ENCODE results near the gene ZNF580.

ZNF580 gene

GRCh38 chr19:55648585-55649267 lies 7.9 kb downstream of the ZNF580 start:
- DNase-seq, result peak; percentile 58

GRCh38 chr19:55649268-55650125 lies 8.7 kb downstream of the ZNF580 start:
- DNase-seq, result no peak

- DNase-seq, result no peak
These were observed 9.3 kb downstream of the ZNF580 start for GRCh38 chr19:55650126-55650557.

- DNase-seq, result no peak
These were observed 9.9 kb downstream of the ZNF580 start for GRCh38 chr19:55650602-55651230.

DNA sequence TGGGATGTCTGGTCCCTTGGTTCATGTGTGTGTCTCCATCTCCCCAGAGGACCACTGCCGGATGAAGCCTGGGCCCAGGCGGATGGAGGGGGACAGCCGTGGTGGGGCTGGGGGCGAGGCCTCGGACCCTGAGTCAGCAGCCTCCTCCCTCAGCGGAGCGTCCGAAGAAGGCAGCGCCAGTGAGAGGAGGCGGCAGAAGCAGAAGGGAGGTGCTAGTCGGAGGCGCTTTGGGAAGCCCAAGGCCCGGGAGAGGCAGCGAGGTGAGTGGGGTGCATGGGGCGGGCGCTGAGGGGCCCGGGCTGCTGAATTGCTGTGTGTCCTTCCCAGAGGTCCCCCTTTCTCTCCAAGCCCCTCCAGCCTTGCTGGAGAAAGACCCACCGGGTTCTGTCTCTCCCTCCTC lies 10.4 kb downstream of the ZNF580 start:
- no peak for DNase-seq

DNA sequence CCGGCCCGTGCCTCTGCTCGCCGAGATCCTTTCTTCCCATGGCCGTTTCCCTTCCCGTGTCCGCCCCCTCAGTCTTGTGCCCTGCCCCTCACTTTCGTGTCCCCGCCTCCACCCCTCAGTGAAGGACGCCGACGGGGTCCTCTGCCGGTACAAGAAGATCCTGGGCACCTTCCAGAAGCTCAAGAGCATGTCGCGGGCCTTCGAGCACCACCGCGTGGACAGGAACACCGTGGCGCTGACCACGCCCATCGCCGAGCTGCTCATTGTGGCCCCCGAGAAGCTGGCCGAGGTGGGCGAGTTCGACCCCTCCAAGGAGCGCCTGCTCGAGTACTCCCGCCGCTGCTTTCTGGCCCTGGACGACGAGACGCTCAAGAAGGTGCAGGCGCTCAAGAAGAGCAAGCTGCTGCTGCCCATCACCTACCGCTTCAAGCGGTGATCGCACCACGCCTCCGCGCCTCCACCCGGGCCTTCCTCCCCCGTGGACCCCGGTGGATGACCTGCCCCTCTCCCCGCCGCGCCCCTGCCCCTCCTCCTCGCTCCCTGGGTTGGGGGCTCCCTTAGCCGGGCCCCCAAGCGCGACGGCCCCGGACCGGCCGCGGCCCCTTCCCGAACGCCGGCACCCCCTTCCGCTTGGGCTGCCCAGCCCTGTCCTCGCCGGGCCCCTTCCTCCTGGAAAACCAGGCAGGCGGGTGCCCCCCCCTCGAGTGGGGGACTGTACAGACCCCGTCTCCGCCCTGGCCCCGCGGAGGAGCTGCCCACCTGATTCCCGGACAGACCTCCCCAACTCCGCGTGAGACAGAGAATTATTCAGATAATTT lies 11.7 kb downstream of the ZNF580 start:
- no peak for DNase-seq

DNA sequence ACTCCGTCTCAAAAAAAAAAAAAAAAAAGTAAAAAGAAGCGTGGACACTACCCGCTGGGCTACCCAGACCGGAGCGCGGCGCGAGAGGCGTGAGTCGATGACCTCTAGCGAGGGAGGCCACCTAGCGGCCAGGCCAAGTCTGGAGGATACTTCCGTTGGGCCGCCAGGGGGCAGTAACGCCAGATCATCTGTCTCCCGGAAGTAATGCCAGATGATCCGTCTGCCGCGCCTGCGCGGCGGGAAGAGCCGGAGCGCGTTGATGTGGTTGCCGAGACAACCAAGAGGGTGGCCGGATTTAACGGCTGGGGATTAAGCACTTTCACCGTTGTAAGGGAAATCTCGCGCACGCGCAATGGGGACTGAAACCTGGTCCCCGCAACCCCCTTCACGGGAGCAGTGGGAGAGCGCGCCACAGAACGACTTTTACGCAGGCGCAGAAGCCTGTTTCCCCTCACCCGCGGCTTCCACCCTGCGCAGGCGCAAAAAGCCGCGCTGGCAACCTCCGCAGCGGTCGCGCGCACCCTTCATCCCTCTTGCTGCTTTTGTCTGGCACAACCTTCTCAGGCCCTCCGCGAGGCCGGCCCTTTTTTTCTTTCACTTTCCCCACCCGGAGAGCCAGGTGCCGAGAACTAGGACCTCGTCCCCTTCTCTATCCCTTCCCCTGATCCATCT lies 13.0 kb downstream of the ZNF580 start:
- DNase-seq, result peak; percentile 100

GRCh38 chr19:55654323-55654867 lies 13.6 kb downstream of the ZNF580 start:
- peak; percentile 100 for DNase-seq

DNA sequence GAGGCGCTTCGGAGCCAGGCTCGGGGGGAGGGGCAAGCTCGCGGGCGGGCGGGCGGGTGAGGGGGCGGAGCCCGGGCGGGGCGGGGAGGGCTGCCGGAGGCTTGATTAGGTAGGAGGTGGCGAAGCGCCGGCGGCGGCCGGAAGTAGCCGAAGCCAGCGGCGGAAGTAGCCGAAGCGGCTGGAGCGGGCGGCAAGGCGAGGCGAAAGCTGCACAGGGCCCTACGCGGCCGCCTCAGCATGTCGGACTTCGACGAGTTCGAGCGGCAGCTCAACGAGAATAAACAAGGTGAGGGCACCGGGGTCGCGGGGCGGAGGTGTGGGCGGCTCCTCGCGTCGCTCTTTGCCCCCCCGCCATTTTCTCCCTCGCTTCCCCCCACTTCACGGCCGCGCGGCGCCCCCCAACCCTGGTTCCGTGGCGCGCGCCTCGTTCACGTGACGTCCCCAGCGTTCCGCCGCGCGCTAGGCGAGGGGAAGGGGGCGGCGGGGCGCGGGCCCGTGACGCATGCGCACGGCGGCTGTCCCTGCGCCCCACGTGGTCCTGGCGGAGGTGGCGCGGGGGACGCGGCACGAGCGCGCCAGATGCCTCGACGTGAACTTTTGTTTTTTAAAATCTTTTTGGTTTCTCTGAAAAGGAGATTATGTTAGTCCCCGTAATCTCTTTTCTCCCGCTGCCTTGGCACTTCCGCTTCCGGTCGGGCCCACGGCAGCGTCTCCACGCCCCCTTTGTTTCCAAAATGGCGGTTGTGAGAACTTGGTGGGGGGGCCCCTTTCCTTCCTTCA lies 14.3 kb downstream of the ZNF580 start, which contains the start of gene U2AF2:
Gene U2AF2, plus strand, starts transcription at position 168 of the 780 bp plus-strand sequence. Its CDS starts 70 bp downstream, at position 238.
- DNase-seq, result peak; percentile 98

- no peak for DNase-seq
These were observed 14.8 kb downstream of the ZNF580 start for GRCh38 chr19:55655648-55656040.

- DNase-seq, result no peak
These were observed 15.8 kb downstream of the ZNF580 start for GRCh38 chr19:55656552-55656951.

DNA sequence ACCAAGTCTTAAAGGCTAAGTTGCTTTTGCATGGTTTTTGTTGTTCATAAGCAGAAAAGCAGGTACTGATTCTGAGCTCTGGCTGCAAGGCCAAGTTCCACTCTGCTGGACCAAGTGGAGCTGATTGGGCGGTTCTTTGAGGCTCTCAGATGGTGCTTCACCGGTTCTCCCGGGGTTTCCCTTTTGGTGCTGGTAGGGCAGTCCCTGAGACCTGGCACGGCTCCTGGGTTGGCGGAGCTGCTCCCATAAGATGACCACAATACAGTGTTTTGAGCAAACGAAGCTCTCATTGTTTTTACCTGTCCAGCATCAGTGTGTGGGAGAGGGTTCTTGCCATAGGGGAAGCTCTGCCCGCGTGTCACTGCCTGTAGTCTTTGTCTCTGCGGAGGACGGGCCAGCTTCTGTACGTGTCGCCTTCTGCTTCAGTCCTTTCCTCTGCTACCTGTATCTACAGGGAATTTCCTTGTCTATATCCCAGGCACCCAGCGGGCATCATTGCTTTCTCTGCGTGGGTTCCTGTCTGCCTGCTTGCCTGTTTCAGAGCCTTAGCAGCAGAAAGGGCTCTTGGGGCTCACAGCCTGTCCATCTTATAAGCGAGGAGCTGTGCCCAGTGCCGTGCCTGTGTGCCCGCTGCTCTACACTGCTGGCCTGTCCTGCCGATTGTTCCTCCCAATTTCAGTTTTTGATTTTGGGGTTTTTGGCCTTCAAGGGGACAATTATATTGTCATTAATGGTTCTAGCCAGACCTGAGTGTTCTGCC lies 16.4 kb downstream of the ZNF580 start:
- no peak for DNase-seq

- DNase-seq, result no peak
These were observed 18.2 kb downstream of the ZNF580 start for GRCh38 chr19:55658846-55659459.

DNA sequence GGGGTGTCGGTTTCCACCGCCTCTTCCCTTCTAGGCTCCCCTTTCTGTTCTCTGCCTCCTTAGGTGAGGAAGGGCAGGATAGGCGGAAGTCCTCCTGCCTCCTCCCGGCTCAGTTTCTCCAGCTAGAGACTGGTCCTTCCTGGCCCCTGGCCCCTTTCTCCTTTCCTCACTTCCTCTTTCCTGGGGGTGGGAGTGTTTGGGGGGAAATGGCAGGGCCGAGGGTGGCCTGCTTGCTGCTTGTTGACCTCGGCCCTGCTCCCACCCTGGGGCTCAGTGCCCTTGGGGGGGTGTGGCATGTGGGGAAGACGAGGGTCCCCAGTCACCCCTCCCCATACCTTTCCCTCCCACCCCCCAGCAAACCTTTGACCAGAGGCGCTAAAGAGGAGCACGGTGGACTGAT lies 19.0 kb downstream of the ZNF580 start:
- DNase-seq, result no peak

DNA sequence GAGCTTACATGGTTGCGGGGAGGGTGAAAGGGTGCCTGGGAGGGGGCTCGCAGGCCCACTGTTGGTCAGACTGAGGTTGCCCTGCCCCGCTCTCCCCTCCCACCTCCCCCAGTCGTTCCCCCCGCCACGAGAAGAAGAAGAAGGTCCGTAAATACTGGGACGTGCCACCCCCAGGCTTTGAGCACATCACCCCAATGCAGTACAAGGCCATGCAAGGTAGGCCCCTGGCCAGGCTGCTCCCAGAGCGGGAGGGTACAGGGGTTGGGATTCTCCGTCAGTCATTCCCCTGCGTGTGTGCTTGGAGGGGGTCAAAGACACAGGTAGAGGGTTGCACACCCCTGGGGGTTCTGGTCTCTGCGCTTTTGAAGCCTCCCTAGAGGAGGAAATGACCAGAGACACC lies 19.6 kb downstream of the ZNF580 start:
- no peak for DNase-seq

DNA sequence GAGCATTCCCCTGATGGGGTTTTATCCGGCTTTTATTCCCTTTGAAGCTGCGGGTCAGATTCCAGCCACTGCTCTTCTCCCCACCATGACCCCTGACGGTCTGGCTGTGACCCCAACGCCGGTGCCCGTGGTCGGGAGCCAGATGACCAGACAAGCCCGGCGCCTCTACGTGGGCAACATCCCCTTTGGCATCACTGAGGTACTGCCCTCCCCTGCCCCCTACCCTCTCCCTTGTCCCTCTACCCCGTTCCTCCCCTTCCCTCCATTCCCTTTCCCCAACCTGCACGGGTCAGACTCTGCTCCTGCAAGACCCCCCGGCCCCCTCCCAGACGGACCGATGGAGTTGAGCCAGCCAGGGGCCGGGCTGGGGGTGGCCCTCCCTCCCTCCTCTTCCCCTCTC lies 20.2 kb downstream of the ZNF580 start:
- DNase-seq, result no peak

GRCh38 chr19:55661826-55662225 lies 21.0 kb downstream of the ZNF580 start:
- no peak for DNase-seq

DNA sequence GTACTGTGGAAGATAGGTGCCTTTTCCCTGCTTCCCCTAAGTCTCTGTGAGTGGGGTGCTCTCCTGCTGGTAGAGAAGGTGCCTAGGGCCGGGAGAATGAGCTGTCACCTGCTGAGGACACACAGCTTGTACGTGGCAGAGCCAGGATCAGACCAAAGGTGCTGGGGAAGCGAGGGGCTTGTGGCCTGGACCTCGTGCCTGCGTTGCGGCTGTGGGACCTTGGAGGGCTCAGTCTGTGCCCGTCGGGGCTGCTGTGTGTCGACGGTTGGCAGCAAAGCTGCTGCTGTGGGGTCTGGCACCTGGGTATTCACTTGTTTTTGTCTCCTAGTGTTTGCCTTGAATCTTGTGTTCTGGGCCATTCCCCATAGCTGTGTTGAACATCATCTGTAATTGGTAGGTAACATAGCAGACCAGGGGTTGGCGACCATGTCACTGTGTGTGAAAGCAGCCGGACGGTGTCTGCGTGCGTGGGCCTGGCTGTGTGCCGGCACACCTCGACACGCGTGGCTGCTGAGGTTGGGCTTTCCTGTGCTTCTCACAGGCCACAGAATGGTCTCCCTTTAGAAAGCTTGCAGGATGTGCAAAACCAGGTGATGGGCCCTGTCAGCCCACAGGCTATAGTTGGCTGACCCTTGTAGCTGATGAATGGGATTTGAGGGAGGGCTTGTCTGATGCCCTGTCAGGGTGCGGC lies 23.2 kb downstream of the ZNF580 start:
- no peak for DNase-seq

DNA sequence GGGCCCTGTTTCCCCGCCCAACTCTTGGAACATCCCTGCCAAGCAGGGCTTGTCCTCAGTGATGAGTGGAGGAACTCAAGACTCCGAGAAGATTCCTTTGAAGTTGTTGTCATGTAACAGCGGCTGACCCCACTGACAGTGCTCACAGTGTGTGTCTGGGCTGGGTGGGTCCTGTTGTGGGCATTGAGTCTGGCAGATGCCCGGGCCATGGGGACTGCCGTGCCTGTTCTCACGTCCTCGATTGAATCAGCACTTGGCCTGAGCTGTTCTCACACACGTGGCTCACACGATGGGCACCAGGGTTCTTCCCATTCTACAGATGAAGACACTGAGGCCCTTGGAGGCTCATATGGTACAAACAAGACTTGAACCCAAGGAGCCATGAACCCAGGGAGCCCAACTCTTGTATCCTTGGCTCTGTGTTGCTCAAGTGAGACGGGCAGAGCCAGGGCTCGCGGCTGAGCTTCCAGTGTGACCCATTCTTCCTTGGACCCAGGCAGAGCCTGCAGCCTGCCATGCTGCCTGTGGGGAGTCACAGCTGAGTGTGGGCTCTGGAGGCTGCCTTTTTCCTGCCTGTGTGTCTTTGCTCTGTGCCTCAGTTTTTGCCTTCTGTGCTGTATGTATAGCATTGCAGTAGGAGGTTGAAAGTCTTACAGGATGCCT lies 25.7 kb downstream of the ZNF580 start:
- no peak for DNase-seq
